ENCODE results near the gene MYO15B. TPM values are rescaled to one million over a fixed set of nuclear protein-coding genes. Genes with fewer than 3 reads are reported as not detected.

MYO15B gene
- total RNA-seq, 4 donors from 2014 or later: 4.5 to 34.6 (median 14.3) TPM

DNA sequence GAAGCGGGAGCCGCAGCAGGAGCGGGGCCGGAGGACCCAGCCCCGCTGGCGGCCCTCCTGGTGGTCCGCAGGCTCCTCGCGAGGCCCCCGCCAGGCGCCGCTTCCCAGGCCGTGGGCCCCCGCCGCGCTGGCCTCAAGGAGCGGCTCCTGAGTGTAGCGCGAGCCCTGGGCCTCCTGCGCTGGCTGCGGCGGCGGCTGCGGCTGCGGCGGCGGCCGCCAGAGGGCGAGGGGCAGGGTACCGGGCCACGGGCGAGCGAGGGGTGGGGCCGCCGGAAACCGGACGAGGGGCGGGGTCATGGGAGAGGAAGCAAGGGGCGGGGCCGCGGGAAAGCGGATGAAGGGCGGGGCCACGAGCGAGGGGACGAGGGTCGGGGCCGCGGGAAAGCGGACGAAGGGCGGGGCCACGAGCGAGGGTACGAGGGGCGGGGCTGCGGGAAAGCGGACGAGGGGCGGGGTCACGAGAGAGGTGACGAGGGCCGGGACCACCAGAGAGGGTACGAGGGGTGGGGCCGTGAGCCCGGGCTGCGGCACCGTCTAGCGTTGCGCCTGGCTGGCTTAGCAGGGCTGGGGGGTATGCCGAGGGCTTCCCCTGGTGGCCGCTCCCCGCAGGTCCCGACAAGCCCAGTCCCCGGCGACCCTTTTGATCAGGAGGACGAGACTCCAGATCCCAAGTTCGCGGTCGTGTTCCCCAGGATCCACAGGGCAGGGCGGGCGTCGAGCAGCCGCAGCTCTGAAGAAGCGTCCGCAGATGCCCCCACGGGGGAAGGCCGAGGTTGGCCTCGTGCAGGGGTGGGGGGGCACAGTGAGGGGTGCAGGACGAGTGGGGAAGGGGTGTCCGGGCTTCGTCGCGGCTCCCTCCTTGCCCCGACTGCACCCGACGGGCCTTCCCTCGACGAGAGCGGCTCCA is 1.7 kb downstream of the MYO15B start:
- DNase-seq (peak; percentile 88 to 89), ATAC-seq (peak; percentile 87 to 88)
- Histone ChIP-seq H3K4me1 (peaks cover 0 to 3% of the 10 kb centered on the region in 2 donors), H3K36me3 (no peaks in the 10 kb centered on the region), H3K9me3 (no peaks in the 10 kb centered on the region), H3K4me3 (peak overlapping the region; percentile 50 to 70 (median 66)), H3K27me3 (peaks cover 18 to 20% (median 19%) of the 10 kb centered on the region in 3 donors), H3K27ac (peak overlapping the region; percentile 67 to 85 (median 79))
- intact Hi-C loops (cut with DNase I; ENCODE audit: low total_unique reads) (loop anchor here (1.0 to 2.0 kb wide), 3 partner anchors 73 to 163 kb away; partner anchors contain the start of gene TSEN54), in situ Hi-C loops (cut with MboI; ENCODE audit: low sequenced_read_pairs in 4 of 4) (loop anchor here in 1 of 4 donors (25.0 kb wide), 1 partner anchor 152 kb away; no protein-coding TSS in a partner anchor)
- TF ChIP-seq POLR2A (IDR thresholded peaks at IDR 0.05): peak; percentile 52
- peak in 4 of 5 experiments; percentile 75 to 97 (median 86) for TF ChIP-seq CTCF (IDR thresholded peaks at IDR 0.05 in 4 of 5, conservative IDR thresholded peaks at IDR 0.05 in 1 of 5)

DNA sequence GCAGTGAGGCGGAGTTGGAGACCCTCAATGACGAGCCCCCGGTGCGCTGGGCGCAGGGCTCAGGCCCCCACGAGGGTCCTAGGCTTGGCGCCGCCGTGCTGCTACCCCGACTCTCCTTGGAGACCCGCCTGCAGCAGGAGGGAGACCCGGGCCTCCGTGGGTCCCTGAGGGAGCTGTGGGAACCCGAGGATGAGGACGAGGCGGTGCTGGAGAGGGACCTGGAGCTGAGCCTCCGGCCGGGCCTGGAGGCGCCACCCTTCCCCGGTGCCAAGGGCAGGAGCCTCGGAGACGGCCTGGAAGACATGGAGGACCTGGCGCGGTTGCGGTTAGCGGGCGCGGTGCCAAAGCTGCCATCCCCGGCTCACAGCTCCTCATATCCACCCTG is 2.3 kb downstream of the MYO15B start:
- in situ Hi-C loops (cut with MboI; ENCODE audit: low sequenced_read_pairs in 4 of 4): loop anchor here in 1 of 4 donors (25.0 kb wide), 1 partner anchor 153 kb away; no protein-coding TSS in a partner anchor
- Histone ChIP-seq H3K36me3 (no peaks in the 10 kb centered on the region), H3K4me3 (peak overlapping the region in 3 of 4 donors; percentile 50 to 70 (median 69)), H3K27ac (peak overlapping the region; percentile 50 to 83 (median 68)), H3K9me3 (no peaks in the 10 kb centered on the region), H3K27me3 (peaks cover 18 to 20% (median 19%) of the 10 kb centered on the region in 3 donors), H3K4me1 (peaks cover 0 to 3% of the 10 kb centered on the region in 2 donors)
- TF ChIP-seq POLR2A (IDR thresholded peaks at IDR 0.05) (no peak), CTCF (IDR thresholded peaks at IDR 0.05 in 4 of 5, conservative IDR thresholded peaks at IDR 0.05 in 1 of 5) (no peak)
- intact Hi-C loops (cut with DNase I; ENCODE audit: low total_unique reads): loop anchor here (1.0 to 2.0 kb wide), 3 partner anchors 74 to 164 kb away; partner anchors contain the start of gene TSEN54
- DNase-seq (no peak), ATAC-seq (no peak)

GRCh38 chr17:75590314-75590761 is 2.7 kb downstream of the MYO15B start:
- ATAC-seq (no peak), DNase-seq (no peak)
- TF ChIP-seq POLR2A (IDR thresholded peaks at IDR 0.05) (no peak), CTCF (IDR thresholded peaks at IDR 0.05 in 4 of 5, conservative IDR thresholded peaks at IDR 0.05 in 1 of 5) (no peak)
- no peak overlapping the region for H3K27ac ChIP-seq
- peaks cover 18 to 20% (median 19%) of the 10 kb centered on the region in 3 donors for H3K27me3 ChIP-seq
- no peaks in the 10 kb centered on the region for H3K9me3 ChIP-seq
- no peak overlapping the region for H3K4me3 ChIP-seq
- H3K36me3 ChIP-seq: no peaks in the 10 kb centered on the region
- H3K4me1 ChIP-seq: peaks cover 0 to 3% of the 10 kb centered on the region in 2 donors
- intact Hi-C loops (cut with DNase I; ENCODE audit: low total_unique reads) (no loop called here), in situ Hi-C loops (cut with MboI; ENCODE audit: low sequenced_read_pairs in 4 of 4) (loop anchor here in 1 of 4 donors (25.0 kb wide), 1 partner anchor 153 kb away; no protein-coding TSS in a partner anchor)

- DNase-seq (no peak), ATAC-seq (no peak)
- Histone ChIP-seq H3K9me3 (no peaks in the 10 kb centered on the region), H3K4me3 (no peak overlapping the region), H3K27me3 (peaks cover 18 to 20% (median 19%) of the 10 kb centered on the region in 3 donors), H3K27ac (no peak overlapping the region), H3K36me3 (no peaks in the 10 kb centered on the region), H3K4me1 (peaks cover 0 to 3% of the 10 kb centered on the region in 2 donors)
- intact Hi-C loops (cut with DNase I; ENCODE audit: low total_unique reads): no loop called here
- TF ChIP-seq CTCF (IDR thresholded peaks at IDR 0.05 in 4 of 5, conservative IDR thresholded peaks at IDR 0.05 in 1 of 5) (no peak), POLR2A (IDR thresholded peaks at IDR 0.05) (no peak)
- in situ Hi-C loops (cut with MboI; ENCODE audit: low sequenced_read_pairs in 4 of 4): loop anchor here in 1 of 4 donors (25.0 kb wide), 1 partner anchor 154 kb away; no protein-coding TSS in a partner anchor
Measured at GRCh38 chr17:75590849-75591721, 3.5 kb downstream of the MYO15B start.
